Tongue (tissue), 2 donors: ENCODE results near the gene ST8SIA5. TPM values are rescaled to one million over a fixed set of nuclear protein-coding genes. Genes with fewer than 3 reads are reported as not detected.
"Not testable (repeated sequence)": the region's sequence is repeated elsewhere in the genome, so short reads cannot be mapped to it uniquely, and the experiment has no call there.

ENCODE experiments used
- DNase-seq: peaks from one replicate; pipeline ENCODE4 v3.0.0-alpha.2; 2015
- total RNA-seq: library from RNA; depleted of rRNA; stranded (reverse); fragments of >200 nt; gene quantifications from one replicate; pipeline ENCODE4 v1.2.3, GENCODE V29; 2014

The ST8SIA5 gene, protein sequence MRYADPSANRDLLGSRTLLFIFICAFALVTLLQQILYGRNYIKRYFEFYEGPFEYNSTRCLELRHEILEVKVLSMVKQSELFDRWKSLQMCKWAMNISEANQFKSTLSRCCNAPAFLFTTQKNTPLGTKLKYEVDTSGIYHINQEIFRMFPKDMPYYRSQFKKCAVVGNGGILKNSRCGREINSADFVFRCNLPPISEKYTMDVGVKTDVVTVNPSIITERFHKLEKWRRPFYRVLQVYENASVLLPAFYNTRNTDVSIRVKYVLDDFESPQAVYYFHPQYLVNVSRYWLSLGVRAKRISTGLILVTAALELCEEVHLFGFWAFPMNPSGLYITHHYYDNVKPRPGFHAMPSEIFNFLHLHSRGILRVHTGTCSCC
- 9.0 TPM for total RNA-seq

DNA sequence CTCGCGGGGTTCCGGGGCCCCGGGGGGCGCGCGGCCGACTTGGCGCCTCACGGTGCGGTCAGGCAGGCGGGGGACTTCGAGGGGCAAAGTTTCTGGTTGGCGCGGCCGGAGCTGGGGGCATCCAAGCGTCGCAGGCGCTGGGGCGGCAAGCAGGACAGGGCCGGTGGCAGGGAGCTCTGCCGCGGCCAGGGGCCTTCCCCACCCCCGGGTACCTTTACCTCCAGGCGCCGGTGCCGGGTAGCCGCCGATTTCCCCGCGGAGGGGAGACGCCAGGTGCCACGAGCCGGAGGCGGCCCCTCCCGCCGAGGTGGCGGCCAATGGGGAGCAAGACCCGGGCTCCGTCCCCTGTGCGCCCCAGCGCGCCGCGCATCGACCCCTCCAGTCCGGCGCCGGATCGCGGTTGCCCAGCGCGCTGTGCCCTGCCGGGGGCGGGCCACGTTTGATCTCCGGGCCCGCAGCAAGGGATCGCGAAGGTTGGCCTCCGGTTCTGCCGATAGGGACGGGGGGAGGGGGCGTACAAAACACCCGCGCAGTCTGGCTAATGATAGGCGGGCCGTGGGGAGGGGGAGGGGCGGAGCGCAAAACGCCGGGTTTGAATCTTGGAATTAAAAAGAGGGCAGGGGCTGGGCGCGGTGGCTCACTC is at the start of gene ST8SIA5:
TSS of gene ST8SIA5 (minus strand) at position 495 of the 643 bp plus-strand sequence. CDS start 545 bp downstream, outside the sequence.
- peak; percentile 41 for DNase-seq

DNA sequence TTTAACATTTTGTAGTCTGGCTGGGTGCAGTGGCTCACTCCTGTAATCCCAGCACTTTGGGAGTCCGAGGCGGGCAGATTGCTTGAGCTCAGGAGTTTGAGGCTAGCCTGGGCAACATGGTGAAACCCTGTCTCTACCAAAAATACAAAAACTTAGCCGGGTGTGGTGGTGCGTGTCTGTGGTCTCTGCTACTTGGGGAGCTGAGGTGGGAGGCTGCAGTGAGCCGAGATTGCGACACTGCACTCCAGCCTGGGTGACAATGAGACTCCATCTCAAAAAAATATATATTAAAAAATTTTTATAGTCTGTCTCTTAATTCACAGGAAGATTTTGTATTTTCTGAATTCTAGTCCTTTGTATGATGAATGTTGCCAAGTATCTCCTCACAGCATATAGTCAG is 39.1 kb upstream of the ST8SIA5 start:
- DNase-seq, result not testable (repeated sequence)

DNA sequence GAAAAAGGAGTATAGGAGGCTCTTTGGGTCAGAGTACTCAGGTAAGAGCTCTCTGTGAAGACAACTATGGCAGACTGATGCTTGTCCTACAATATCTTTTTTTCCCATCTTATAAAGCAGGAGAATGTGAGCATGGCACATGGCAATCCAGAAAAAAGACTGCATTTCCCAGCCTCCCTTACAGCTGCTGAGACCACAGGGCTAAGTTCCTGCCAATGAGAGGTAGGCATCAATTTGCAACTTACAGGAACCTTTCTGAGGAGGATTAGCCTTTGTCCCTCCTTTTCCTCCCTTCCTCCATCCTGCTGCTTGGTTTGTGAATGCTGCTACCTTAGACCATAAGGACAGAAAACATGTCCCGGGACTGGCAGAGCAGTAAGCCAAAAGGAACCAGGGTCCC is 37.8 kb upstream of the ST8SIA5 start:
- no peak for DNase-seq

DNA sequence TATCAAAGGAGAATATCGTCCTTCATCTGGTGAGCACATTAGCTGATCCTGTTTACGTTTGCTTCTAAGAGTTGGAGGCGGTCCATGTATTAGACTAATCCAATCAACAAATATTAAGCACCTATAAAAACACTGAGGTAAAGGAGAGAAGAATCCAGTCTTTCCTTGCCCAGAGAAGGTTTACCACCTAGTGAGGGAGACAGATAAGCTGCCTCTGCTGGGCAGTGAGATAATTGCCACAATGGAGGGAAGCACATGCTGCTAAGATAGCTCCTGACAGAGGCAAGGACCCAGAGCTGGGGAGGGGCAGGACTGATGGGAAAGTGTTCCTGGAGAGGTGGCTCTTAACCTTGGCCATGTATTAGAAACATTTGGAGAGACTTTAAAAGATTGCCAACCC is 36.7 kb upstream of the ST8SIA5 start:
- DNase-seq, result no peak

DNA sequence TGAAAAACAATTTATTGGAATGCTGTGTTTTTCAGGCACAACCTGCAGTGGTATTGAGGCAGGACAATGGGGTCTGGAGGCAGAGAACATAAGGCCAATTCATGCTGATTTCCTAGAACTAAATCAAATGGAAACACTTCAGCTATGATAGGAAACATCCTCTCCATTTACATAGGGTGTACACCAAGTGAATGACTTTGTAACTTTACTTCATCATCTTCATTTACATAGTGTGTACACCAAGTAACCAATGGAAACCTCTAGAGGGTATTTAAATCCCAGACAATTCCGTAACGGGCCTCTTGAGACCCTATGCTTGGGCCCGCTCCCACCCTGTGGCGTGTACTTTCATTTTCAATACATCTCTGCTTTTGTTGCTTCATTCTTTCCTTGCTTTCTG is 32.2 kb upstream of the ST8SIA5 start:
- DNase-seq, result no peak

DNA sequence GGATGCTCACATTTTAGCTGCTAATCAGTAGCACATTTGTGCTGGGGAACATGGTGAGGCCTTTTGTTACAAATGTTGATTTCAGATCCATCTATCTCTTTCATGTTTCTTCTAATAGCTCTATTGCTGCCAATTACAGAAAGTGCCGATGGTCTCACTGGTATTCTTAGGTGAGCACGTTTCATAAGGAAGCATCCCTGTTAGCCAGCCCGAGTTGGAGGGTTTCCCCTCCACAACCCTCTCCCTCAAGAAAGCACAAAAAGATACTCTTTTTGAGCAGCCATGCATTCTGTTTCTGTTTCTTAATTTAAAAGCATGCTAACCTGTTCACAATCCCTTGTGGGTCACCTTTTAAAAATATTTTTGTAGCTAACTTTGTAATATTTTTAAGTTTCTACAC is 30.8 kb upstream of the ST8SIA5 start:
- DNase-seq, result no peak

DNA sequence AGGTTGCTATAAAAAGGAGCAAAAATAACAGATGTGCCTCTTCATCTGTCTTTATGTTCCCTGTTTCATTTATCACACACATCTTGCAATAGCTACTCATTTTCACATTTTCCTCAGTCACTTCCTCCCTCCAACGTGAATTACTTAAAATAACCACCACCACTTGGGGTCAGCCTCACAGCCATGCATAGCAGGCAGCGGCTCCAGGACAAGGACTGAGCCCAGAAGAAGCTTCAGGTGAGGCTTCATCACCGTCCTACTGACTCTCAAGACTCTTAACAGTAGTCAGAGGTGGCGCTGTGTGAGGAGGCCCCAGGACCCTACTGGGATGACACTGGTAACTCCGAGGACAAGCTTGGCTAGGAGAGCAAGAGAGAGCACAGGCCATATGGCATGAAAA is 15.5 kb upstream of the ST8SIA5 start:
- DNase-seq, result no peak

DNA sequence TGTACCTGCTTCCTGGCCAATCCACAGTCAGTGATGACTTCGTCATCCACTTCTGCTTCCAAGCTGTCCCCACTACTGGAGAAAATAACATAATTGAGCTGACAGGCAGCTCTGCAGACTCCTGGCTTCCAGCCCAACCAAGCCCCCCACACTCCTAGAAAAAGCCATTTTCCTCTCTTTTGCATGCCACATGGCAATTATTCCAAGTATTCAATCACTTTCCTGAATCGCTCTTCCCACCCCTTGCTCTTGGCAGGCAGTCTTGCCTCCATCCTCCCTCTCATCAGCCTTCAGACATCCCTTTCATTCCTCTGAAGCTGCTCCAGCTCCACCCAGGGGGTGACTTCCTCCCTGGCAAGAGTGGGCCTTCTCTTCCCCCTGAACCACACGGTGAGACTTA is 14.3 kb upstream of the ST8SIA5 start:
- DNase-seq, result no peak

DNA sequence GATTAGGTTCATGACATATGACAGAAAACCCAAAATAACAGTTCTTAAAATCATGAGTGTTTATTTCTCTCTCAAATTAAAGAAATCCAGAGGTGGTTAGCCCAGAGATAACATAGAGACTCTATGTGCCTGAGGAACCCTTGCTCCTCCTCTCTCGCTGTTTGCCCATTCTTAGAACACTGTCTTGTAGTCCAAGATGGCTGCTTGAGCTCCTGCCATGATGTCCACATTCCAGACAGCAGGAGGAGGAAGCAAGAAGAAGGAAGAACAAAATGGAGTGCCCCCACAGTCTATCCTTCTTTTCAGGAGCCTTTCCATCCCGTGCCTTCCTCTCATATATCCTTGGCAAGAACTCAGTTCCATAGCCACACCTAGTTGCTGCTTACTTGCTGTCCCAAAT is 13.9 kb upstream of the ST8SIA5 start:
- DNase-seq, result no peak

DNA sequence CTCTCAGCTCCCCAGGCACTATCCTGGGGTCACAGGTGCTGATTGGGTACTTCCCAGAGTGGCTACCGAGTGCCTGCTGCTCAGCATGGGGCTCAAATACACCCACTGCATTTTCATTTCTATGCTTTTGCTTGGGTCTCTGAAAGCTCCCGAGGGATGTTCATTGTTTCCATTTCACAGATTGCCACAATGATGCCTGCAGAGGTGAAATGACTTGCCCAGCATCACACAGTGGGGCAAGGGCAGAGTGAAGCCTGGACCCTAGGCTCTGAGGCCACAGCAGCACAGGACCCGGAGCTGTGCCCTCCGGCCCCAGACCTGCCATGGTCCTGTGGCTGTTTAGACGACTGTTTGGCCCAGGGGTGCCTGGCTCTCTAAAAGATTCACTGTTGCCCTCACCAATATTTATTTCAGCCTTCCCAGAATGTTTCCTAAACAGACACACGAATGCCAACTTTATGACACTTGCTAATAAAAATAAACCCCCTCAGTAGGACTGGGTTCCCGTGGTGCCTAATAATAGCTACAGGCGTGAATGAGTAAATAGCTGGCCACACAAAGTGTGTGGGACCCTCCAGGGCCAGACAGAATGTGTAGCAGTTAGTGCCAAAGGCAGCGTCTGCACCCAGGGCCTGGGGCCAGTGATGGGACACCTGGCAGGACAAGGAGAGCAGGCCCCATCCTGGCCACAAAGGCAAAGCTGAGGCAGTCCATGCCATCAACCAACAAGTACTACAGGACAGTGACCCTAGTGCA is 11.5 kb upstream of the ST8SIA5 start:
- DNase-seq, result peak; percentile 41

DNA sequence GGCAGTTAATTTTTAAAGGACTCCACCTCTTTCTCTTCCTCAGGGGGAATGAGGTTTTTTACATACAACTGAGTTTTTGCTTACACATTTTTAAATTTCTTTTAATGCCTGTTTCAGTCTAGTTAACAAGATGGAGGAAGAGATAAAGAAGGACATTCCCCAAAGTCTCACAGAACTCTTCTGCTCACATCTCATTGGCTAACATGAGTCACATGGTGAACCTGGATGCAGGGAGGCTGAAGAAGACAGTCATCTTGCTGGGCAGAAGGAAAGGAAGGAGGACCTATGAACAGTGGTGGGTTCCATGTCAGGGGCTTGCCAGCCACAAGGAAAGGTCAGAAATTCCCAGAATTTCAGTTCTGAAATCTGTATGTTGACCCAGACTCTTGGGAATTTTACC is 10.4 kb upstream of the ST8SIA5 start:
- no peak for DNase-seq

DNA sequence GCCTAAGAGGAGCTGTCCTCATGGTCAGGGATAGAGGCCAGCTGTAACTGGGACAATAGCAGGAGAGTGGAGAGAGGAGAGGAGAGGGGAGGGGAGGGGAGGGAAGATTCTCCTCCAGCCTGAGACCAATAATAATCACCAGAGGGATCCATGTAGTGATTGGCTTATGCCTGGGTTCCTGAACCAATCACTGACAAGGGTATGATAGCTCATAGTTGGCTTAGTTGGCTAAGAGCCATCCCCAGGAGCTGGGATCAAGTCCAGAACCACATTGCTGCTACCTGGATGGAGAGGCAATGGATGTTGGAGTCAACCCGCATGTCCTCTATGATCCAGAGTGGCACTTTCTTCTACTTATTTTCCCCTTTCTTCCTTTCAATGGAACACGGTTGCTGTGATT is 7.7 kb upstream of the ST8SIA5 start:
- no peak for DNase-seq

DNA sequence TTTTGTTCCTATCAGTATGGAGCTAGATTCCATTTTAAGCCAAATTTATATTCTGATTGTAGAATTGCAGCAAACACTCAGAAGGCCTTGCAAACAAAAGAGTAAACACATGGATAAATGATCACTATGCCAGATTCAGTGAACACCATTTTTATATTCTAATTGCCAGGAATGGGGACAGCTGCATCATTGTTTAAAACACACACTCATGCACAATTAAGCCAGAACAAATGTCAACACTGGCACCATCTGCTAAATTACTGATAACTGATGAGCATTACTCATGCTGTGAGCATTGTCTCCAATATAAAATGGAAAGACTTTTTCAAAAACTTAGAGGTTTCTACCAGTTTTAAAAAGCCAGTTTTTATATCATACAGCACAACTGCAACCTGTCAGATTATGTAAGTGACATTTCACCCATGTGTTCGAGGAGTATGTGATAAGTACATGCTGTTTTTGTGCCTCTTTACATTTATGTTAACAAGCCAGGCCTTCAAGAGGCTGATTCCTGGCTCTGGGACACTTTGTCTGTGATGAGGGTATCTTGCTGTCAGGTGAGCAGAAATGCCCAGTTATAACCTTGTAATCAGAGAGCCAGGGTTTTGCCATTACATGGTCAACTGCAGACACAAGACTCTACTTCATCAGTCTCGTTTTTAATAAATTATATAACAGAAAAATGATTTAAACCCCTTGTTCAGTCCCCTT is 4.4 kb upstream of the ST8SIA5 start:
- peak; percentile 64 for DNase-seq

DNA sequence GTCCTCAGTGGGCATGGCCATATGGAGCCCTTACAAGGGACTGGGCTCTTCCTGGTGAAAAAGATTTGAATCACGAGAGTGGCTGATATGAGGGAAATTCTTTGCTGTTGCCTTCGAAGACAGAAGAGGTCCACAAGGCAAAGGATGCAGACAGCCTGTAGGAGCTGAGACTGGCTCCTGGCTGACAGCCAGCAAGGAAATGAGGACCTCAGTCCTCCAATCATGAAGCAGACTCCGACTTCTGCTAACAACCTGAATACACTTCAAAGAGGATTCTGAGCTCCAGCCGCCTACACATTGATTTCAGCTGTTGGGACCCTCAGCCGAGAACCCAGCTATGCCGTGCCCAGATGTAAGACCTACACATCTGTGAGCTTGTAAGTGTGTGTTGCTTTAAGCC is 3.0 kb upstream of the ST8SIA5 start:
- DNase-seq, result peak; percentile 48

DNA sequence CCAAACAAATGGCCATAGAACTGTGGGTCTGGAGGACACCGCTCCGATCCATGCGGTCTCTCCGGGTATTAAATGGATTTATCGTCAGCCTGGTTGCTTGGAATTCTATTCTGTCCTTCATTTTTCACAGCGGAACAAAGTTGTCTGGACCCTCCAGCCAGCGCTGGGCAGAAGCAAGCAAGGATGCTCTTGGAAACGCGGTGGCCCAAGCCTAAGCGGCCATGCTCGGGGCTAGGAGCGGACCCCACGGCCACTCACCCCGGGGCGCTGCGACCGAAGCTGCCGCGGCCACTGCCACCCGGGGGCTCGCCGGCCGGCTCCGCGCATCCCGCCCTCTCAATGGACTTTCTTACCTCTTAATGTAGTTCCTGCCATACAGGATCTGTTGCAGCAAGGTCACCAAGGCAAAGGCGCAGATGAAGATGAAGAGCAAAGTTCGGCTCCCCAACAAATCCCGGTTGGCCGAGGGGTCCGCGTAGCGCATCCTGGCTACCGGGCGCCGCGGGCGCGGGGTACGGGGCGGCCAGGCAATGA is 761 bp downstream of the ST8SIA5 start:
- DNase-seq, result no peak

DNA sequence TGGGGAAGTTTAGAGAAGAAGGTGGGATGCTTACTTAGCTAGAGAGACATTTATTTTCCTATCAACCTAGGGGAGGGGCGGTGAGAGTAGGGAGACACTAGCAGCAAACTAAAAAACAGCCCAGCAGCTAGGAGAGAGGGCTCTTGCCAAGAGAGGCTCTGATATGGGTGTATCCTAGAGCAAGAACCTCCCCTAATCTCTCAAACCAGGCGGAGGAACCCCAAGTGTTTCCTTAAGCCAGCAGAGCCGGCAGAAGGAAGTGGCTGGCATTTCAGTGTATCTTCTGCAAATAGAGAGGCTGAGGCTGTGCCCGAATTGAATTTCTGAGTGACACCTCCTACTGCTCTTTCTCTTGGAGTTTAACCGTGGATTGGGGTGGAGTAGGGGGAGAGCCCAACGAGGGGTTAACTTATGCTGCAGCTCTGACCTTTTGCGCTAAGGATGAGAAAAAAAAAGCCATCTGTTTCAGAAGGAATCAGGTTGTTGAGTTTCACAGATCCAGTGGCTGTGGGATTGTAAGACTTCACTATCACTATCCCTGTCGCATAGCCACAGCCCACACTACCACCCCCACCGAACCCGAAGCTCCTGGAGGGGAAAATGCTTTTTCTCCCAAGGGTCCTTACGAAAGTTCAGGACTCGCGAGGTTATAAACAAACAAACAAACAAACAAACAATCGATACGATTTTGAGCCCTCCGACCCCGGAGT is 1.4 kb downstream of the ST8SIA5 start:
- peak; percentile 26 for DNase-seq

DNA sequence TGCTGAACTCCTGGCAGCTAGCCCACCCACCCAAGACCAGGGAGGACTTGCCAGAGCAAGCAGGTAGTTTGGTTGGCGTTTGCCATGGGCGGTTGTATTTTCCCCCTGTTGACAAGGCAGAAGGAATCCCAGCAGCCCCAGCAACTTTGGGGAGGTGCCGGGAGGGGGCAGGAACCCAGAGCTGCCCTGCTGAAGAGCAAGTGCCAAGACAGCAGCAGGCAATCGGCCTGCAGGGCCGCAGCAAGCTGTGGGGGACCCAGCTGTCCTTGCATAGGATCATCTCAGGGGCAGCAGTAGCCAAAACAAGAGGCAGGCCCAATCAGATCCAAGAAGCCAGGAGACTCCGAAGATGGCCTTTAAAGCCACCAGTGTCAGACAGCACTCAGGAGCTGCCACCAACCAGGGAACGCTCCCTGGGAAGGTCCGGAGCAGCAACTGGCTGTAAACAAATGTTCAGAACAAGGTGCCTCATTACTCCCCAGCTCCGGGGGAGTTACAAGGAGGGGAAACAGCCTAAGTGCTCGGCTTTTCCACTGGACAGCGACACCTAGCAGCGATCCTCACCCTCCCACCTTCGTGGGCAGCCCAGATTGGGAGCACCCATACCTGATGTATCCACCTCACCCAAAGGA is 2.1 kb downstream of the ST8SIA5 start:
- peak; percentile 54 for DNase-seq

DNA sequence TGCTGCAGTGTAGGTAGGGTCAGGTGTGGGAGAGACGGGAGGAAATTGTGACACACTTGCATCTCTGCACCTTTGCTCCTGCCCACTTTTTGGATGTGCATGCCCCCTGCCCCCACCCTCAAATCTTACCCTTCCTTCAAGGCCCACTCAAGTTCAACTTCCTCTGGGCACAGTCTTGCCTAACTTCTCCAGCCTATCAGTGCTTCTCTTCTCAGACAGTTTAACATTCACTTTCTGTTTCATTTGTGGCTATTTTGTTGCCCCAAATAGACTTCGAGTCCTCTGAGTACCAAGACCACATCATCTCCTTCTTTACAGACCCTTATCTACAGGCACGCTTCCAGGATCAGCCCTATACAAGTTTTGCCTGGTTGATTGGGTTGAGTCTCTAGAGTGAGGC is 2.7 kb downstream of the ST8SIA5 start:
- DNase-seq, result no peak

DNA sequence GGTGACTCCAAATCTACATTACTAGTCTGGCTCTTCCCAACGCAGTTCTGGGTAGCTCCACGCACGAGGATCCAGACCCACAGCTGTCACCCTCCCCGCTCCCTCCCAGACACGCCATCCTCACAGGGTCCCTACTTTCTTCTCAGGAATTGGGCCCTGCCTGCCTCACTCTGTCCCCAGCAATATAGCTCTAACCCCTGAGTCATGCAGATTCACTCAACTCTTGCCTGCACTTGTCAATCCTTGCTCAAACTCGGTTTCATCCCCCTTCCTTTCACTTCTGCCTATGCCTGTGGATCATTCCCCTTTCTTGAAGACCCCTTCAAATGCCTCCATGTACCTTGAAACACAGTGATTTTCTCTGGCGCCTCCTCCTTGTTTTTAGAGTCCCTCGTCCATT is 5.0 kb downstream of the ST8SIA5 start:
- DNase-seq, result no peak

DNA sequence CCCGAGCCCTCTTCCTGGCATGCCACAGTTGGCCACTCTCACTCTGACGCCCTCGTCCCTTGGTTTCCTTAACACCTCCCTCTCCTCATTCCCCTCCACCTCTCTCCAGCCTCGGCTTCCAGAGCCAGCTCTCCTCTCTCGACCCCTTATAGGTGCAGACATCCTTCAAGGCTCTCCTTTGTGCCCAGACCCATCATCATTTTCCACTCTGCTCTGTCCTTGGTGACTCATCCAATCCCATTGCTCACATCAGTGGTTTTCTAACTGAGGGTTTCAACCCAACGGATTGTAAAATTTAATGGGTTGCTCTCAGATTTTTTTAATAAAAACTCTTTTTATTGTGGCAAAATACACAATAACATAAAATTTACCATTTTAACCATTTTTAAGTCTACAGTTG is 6.2 kb downstream of the ST8SIA5 start:
- no peak for DNase-seq

DNA sequence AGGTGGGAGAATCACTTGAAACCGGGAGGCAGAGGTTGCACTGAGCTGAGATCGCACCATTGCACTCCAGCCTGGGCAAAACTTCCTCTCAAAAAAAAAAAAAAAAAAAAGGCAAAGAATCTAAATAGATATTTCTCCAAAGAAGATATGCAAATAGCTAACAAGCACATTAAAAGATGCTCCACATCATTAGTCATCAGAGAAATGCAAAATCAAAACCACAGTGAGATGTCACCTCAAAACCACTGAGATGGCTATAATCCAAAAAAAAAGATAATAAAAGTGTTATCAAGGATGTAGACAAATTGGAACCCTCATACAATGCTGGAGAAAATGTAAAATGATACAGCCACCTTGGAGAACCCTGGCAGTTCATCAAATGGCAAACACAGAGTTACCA is 8.4 kb downstream of the ST8SIA5 start:
- DNase-seq, result no peak
